HepG2 (cell line): ENCODE measurements around the gene ODC1. TPM values are rescaled to one million over a fixed set of nuclear protein-coding genes. Genes with fewer than 3 reads are reported as not detected.
A peak's percentile ranks its signal among the peaks of the same experiment; 100 is the strongest.

ENCODE experiments used
- HDAC1 ChIP-seq: sonication (generic); formaldehyde crosslinking; IDR thresholded peaks from 2 replicates; pipeline ENCODE4 v1.5.1; 2020; ENCODE audit warnings: mild to moderate bottlenecking, missing genetic modification reagents
- HDAC6 ChIP-seq: fragments of 200-600 bp; sonication (generic); IDR thresholded peaks from 2 replicates; pipeline ENCODE4 v1.7.0; 2017; ENCODE audit warnings: mild to moderate bottlenecking, antibody characterized with exemption, low read length, low read depth
- HNRNPL ChIP-seq: fragments of 200-400 bp; formaldehyde crosslinking; IDR thresholded peaks from 2 replicates; pipeline ENCODE4 v1.6.1; 2017; ENCODE audit warnings: mild to moderate bottlenecking, low read depth, low read length
- MED1 ChIP-seq: sonication (generic); formaldehyde crosslinking; IDR thresholded peaks from 2 replicates; pipeline ENCODE4 v1.4.0; 2020; ENCODE audit warnings: missing genetic modification reagents
- MLXIP ChIP-seq: sonication (generic); formaldehyde crosslinking; IDR thresholded peaks from 2 replicates; pipeline ENCODE4 v1.9.0; 2021; ENCODE audit warnings: missing genetic modification reagents, borderline replicate concordance
- NFRKB ChIP-seq: fragments of 450-650 bp; IDR thresholded peaks from 2 replicates; pipeline ENCODE4 v1.6.1; 2017
- PAXIP1 ChIP-seq: sonication (generic); formaldehyde crosslinking; conservative IDR thresholded peaks from 2 replicates; pipeline ENCODE4 v1.4.0; 2020; ENCODE audit warnings: mild to moderate bottlenecking, missing genetic modification reagents, moderate library complexity
- RFX3 ChIP-seq: IDR thresholded peaks from 2 replicates; pipeline ENCODE4 v1.6.1; 2016; ENCODE audit warnings: missing biosample characterization, missing genetic modification reagents
- U2AF1 ChIP-seq: fragments of 200-400 bp; formaldehyde crosslinking; optimal IDR thresholded peaks from 2 replicates; pipeline ENCODE3; 2017; ENCODE audit warnings: mild to moderate bottlenecking, low read depth, low read length
- ZBTB49 ChIP-seq: sonication (generic); formaldehyde crosslinking; IDR thresholded peaks from 2 replicates; pipeline ENCODE4 v1.4.0; 2020; ENCODE audit warnings: missing genetic modification reagents, borderline replicate concordance
- ZGPAT ChIP-seq: IDR thresholded peaks from 2 replicates; pipeline ENCODE4 v1.6.1; 2016; ENCODE audit warnings: mild to moderate bottlenecking
- ZNF263 ChIP-seq: sonication (generic); formaldehyde crosslinking; IDR thresholded peaks from 2 replicates; pipeline ENCODE4 v1.4.0; 2020; ENCODE audit warnings: missing genetic modification reagents
- ZNF512B ChIP-seq: sonication (generic); formaldehyde crosslinking; IDR thresholded peaks from 2 replicates; pipeline ENCODE4 v1.5.1; 2020; ENCODE audit warnings: missing genetic modification reagents, mild to moderate bottlenecking, borderline replicate concordance
- ZNF563 ChIP-seq: sonication (generic); formaldehyde crosslinking; IDR thresholded peaks from 2 replicates; pipeline ENCODE4 v1.8.0; 2022; ENCODE audit warnings: mild to moderate bottlenecking, moderate library complexity, missing genetic modification reagents
- polyA plus RNA-seq, 8 experiments: library from polyadenylated mRNA; depleted of rRNA in 3 of 8; stranded (reverse) in 7 of 8; unstranded in 1 of 8; fragments of >200 nt; fragmentation: Illumina TruSeq in 4 of 8; extraction: Trizol in 4 of 8; gene quantifications; 2 replicates each; pipeline versions ENCODE4 v1.2.1 to v1.2.3, GENCODE V29; 2011 to 2016; ENCODE audit warnings: low read depth in 4 of 8, missing spikeins in 1 of 8, mixed read lengths in 1 of 8; ENCODE audit not compliant: insufficient read depth in 1 of 8
- total RNA-seq, 5 experiments: library from RNA; depleted of rRNA; stranded (reverse); fragments of >200 nt; fragmentation: Illumina TruSeq; extraction: Trizol; gene quantifications; 2 replicates each; pipeline ENCODE4 v1.2.3, GENCODE V29; 2016; ENCODE audit warnings: low read depth in 1 of 5

ODC1 gene
- total and polyA plus RNA-seq, 2 of the 13 experiments (the other 11 are each of a cell fraction or from before 2014, with no cell fraction given), result 142 to 371 TPM

GRCh38 chr2:10408649-10409579 lies 39.2 kb downstream of the ODC1 start (continued):
- TF ChIP-seq ZNF512B (CRISPR knock-in tag) (no peak), MED1 (peak; percentile 62), HNRNPL (no peak), NFRKB (no peak), MLXIP (CRISPR knock-in tag) (no peak), ZBTB49 (CRISPR knock-in tag) (no peak), HDAC6 (no peak), PAXIP1 (no peak), U2AF1 (peak; percentile 28), ZGPAT (CRISPR knock-in tag) (peak; percentile 66), ZNF263 (CRISPR knock-in tag) (peak; percentile 80), HDAC1 (peak; percentile 66), RFX3 (CRISPR knock-in tag) (no peak), ZNF563 (no peak)
